T1000 (cell line): ENCODE results near the gene LRP1B.
A peak's percentile ranks its signal among the peaks of the same experiment; 100 is the strongest.
"Not testable (repeated sequence)": the region's sequence is repeated elsewhere in the genome, so short reads cannot be mapped to it uniquely, and the experiment has no call there.

Experiments used
- DNase-seq: peaks from one replicate; lab custom pipeline; 2025; ENCODE audit warnings: mixed read lengths; lab: John Stamatoyannopoulos, UW

Gene LRP1B

GRCh38 chr2:140601801-140602200, 1529.0 kb downstream of the LRP1B start:
- no peak for DNase-seq

DNA sequence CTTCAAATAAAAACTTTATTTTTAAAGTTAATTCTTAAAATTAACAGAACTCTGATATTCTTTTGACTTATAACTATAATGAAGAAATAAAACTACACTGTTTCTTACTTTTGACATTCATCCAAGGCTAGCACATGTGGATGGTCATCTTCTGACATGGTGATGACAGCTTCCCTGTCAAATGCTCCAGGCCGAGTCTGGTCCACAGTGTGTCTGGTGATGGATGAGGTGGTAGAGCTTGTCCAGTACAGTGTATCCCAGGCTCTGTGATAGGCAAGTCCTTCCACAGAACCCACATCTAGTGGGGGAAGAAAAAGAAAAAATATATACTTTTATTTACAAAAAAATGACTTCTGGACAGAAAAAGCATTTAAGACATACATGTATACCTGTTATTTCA, 1529.5 kb downstream of the LRP1B start:
- DNase-seq = no peak

GRCh38 chr2:140600116-140600515, 1530.7 kb downstream of the LRP1B start:
- DNase-seq = peak; percentile 30

GRCh38 chr2:140597836-140598235, 1533.0 kb downstream of the LRP1B start:
- no peak for DNase-seq

GRCh38 chr2:140597205-140597604, 1533.6 kb downstream of the LRP1B start:
- no peak for DNase-seq

DNA sequence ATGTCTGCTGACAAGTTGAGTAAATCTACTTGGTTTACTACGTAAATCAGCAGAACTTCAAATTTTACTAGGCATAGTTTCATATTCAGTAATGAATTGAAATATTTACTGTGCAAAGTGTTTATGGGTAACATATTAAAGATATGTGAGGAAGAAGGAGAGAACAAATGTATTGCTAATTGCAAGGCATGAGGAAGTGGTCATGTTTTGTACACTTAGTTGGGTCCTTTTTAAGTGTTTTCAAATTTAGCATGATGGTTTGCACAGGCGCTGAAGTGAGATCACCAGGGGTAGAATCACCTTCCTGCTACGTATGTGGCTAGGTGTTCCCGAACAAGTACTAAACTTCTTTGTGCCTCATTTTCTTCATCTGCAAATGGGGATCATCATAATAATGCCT, 1534.4 kb downstream of the LRP1B start:
- DNase-seq = no peak

DNA sequence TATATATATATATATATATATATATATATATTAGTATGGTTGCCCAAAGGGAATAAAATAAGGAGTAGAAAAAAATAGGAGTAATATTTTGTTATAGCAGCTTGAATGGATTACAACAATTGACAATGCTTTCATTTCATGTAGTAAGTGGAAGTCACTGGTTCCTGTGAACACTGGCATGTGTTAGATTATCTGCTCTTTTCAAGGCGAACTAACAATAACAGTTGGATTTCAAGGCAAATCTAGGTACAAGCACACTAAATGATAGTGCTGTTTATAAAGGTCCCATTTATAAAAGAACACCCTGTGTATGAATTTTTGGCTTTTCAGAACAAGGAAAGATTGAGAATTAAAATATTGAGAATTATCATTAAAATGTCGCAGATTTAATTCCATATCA, 1535.7 kb downstream of the LRP1B start:
- DNase-seq = no peak

DNA sequence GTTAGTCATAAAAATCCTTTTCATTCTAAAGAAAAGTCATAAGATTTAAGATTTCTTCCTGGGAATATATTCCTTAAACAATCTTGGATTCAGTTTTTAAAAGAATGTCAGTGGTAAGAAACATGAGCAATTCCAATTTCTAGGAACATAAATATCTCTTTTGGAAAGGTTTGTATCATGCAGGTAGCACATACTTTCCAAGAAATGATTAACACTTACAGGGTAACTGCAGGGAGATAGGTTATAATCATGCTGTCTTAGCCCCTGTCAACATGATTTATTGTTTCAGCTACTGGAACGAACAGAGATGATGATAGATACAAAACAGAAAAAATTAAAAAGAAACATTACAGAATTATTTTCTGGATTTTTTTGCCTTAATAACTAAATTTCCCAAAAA, 1537.7 kb downstream of the LRP1B start:
- no peak for DNase-seq

- DNase-seq = no peak
Measured at GRCh38 chr2:140589696-140590095, 1541.1 kb downstream of the LRP1B start.

DNA sequence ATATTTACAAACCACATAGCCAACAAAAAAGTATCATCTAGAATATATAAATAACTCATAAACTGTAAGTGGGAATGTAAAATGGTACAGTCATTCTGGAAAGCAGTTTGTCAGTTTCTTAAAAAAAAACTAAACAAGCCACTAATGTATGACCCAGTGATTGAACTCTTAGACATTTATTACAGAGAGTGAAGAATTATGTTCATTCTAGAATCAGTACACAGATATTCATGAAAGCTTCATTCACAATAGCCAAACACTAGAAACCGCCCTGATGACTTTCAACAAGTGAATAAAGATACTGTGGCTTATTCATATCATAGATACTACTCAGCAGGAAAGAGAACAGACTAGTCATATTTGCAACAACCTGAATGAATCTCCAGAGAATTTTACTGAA, 1541.5 kb downstream of the LRP1B start:
- DNase-seq = no peak

DNA sequence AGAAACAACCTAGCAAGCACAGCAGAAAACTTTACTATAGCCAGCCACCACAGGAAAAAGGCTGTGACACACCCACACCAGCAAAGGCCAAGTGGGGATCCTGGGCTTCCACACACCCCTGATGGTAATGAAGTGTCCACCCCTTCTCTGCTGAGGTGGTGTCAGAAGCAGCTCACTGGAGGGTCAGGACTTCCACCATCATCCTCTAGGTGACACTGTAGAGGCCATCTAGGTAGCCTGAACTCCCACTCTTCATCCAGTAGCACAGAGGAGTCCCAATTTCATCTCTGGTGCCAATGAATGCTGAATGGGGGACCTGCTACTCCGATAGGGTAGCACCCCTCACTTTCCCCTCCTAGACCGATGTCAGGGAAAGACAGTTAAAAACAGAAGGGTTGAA, 1544.4 kb downstream of the LRP1B start:
- DNase-seq = no peak

DNA sequence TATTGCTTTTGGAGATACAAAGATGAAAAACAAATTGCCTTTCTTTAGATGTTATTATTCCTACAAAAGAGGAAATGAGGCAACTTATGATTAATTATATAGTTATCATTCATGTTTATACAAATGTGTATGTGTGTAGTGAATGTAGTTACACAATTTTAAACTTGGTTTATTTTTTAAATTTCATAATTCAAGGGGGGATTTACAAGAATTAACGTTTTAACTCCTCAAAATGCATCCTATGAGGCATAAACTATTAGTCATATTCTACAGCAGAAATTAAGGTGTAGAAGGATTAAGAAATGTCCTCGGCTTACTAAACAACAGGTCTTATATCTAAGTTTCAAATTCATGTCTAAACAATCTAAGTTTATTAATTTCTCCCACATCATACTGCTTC, 1545.8 kb downstream of the LRP1B start:
- no peak for DNase-seq

- DNase-seq = no peak
Measured at GRCh38 chr2:140584471-140584870, 1546.3 kb downstream of the LRP1B start.

- DNase-seq = no peak
Measured at GRCh38 chr2:140580532-140581151, 1550.2 kb downstream of the LRP1B start.

GRCh38 chr2:140577453-140577852, 1553.4 kb downstream of the LRP1B start:
- no peak for DNase-seq

GRCh38 chr2:140567734-140568133, 1563.1 kb downstream of the LRP1B start:
- no peak for DNase-seq

DNA sequence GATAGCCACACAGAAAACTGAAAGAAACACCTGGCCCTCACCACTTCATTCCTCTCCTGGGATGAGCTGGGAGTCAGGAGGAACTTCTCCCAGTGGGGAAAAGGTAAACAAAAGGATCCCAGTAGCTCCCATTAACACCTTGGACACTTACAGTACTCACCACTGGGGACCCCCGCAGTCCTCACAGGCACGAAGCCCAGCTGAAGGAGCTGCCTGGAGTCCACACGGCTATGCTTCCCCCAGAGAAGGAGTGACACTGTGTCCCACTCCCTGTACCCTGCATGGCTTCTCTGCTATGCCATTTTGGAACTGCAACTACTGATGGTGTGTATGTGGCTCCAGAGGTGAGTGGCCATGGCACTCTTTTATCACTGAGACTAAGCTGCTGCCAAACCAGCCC, 1565.1 kb downstream of the LRP1B start:
- DNase-seq = no peak

DNA sequence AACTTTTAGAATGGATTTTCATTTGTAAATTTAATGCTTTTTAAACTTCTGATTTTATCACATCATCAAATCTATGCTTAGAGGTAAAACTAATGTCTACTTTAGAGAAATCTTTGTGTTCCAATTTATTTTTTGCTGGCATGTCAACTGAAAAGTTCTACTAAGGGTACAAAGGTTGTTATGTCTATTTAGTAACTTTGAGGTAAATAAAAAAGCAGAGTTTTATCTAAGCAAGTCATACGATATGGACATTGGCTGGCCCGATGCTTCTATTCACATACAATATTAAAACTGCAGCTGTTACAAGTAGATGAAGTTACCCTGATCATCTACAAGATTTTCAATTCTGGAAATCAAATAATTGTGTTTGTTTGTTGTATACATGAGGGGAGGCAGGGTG, 1575.1 kb downstream of the LRP1B start:
- DNase-seq = no peak

- no peak for DNase-seq
Measured at GRCh38 chr2:140552634-140553033, 1578.2 kb downstream of the LRP1B start.

DNA sequence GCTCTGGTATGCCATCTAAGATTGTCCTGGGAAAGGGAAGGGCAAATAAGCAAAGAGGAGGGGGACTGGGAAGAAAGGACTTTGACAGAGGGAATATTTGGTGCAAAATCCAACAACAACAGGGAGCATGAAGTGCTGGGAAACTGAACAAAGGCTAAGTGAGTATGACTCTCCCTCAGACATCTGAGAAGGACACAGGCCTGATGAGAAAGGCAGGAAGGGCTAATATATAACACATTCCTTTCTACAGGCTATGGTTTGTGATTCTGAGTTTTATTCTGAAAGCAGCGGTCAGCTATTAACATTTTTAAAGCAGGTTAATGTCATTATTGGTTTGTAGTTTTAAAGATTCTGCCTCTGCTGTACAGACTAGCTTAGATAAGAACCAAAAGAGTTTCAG, 1579.5 kb downstream of the LRP1B start:
- no peak for DNase-seq

DNA sequence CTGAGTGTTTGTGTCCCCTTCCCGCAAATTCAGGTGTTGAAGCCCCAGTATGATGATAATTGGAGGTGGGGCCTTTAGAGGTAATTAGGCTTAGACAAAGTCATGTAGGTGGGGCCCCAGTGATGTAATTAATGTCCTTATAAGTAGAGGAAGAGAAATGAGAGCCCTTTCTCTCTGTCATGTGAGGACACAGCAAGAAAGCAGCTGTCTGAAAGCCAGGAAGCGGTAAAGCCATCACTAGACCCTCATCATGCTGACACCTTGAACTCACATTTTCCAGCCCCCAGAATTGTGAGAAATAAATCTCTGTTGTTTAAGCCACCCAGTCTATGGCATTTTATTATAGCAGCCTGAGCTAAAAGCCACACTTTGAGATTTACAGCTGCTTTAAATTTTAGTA, 1580.0 kb downstream of the LRP1B start:
- DNase-seq = no peak

DNA sequence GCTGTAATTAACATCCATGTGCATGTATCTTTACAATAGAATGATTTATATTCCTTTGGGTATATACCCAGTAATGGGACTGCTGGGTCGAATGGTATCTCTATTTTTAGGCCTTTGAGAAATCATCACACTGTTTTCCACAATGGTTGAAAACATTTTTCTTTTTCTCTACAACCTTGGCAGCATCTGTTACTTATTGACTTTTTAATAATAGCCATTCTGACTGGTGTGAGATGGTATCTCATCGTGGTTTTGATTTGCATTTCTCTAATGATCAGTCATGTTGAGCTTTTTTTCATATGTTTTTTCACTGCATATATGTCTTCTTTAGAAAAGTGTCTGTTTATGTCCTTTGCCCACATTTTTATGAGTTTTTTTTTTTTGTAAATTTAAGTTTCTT, 1586.0 kb downstream of the LRP1B start:
- DNase-seq = not testable (repeated sequence)

DNA sequence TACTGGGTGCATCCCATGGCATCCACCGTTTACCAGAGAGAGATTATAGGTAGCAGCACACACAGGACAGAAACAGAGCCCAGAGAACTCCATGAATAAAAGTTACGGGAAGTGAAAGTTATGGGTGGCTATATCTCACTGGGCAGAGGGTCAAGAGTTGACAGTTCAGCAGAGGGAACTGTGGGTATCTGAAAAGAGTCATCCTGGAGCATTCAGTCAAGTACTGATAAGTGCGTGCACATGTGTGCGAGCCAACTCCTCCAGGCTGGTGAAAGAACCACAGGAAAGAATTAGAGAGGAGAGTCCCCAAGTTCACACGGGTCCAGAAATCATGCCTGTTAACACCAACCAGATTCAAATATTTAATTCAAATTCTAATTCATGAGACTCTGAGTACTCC, 1588.2 kb downstream of the LRP1B start:
- no peak for DNase-seq

- DNase-seq = no peak
Measured at GRCh38 chr2:140539242-140539875, 1591.5 kb downstream of the LRP1B start.
